Gastroesophageal sphincter (tissue), 4 donors: Measurements from ENCODE around the gene ZNF512. TPM values are rescaled to one million over a fixed set of nuclear protein-coding genes. Genes with fewer than 3 reads are reported as not detected.

Experiments
- ATAC-seq: fragments of 150-250 bp; one replicate; pipeline ENCODE4 v1.9.1; 2016; ENCODE audit warnings: mild to moderate bottlenecking, moderate library complexity
- H3K27ac ChIP-seq, 4 donors: fragments of 200-600 bp; sonication (generic) in 3 of 4; 1 replicate in 3 of 4; 2 replicates in 1 of 4; pipeline ENCODE4 v1.5.1; 2016 to 2019
- H3K27me3 ChIP-seq: fragments of 200-600 bp; sonication (generic); one replicate; pipeline ENCODE4 v1.5.1; 2019
- H3K36me3 ChIP-seq, 2 donors: fragments of 200-600 bp; sonication (generic); one replicate each; pipeline ENCODE4 v1.5.1; 2019; ENCODE audit warnings: control low read depth in 1 of 2
- H3K4me1 ChIP-seq, 3 donors: fragments of 200-600 bp; sonication (generic); 1 replicate in 2 of 3; 2 replicates in 1 of 3; pipeline ENCODE4 v1.5.1; 2016 to 2019; ENCODE audit warnings: control low read depth in 2 of 3
- H3K4me3 ChIP-seq, 2 donors: fragments of 200-600 bp; sonication (generic); one replicate each; pipeline ENCODE4 v1.5.1; 2019; ENCODE audit warnings: mild to moderate bottlenecking in 1 of 2, moderate library complexity in 1 of 2
- H3K9me3 ChIP-seq, 3 donors: fragments of 200-600 bp; sonication (generic); one replicate each; pipeline ENCODE4 v1.5.1; 2017 to 2019; ENCODE audit warnings: control low read depth in 2 of 3
- EP300 ChIP-seq: sonication (generic); formaldehyde crosslinking; IDR thresholded peaks from one replicate; pipeline ENCODE4 v1.6.1; 2017; ENCODE audit warnings: antibody characterized with exemption, mild to moderate bottlenecking
- POLR2A ChIP-seq, 2 donors: fragments of 450-650 bp; IDR thresholded peaks; one replicate each; pipeline ENCODE4 v1.6.1; 2017; ENCODE audit warnings: antibody characterized with exemption in 2 of 2, mild to moderate bottlenecking in 2 of 2, moderate library complexity in 1 of 2
- POLR2AphosphoS5 ChIP-seq: sonication (generic); formaldehyde crosslinking; IDR thresholded peaks from one replicate; pipeline ENCODE4 v1.6.1; 2017; ENCODE audit warnings: antibody characterized with exemption
- WGBS, 2 donors: methylation state at CpG; one replicate each; pipeline ENCODE4 v1.1.5; 2018; ENCODE audit warnings: low coverage in 1 of 2; 5-methylcytosine and 5-hydroxymethylcytosine counted together
- total RNA-seq, 4 donors: library from RNA; depleted of rRNA; stranded (reverse); fragments of >200 nt; gene quantifications; one replicate each; pipeline ENCODE4 v1.1.0, GENCODE V29; 2016
- TF ChIP-seq, protein P1 (sequence below), 4 experiments: fragments of 200-600 bp in 2 of 4; fragments of 450-650 bp in 2 of 4; sonication (generic) in 1 of 4; IDR thresholded peaks; one replicate each; pipeline ENCODE4 v1.5.1; 2017 to 2019; ENCODE audit warnings: antibody characterized with exemption in 4 of 4, mild to moderate bottlenecking in 2 of 4, moderate library complexity in 2 of 4

ZNF512 gene
- total RNA-seq, 4 donors from 2014 or later: 32.3 to 52.1 (median 44.4) TPM

DNA sequence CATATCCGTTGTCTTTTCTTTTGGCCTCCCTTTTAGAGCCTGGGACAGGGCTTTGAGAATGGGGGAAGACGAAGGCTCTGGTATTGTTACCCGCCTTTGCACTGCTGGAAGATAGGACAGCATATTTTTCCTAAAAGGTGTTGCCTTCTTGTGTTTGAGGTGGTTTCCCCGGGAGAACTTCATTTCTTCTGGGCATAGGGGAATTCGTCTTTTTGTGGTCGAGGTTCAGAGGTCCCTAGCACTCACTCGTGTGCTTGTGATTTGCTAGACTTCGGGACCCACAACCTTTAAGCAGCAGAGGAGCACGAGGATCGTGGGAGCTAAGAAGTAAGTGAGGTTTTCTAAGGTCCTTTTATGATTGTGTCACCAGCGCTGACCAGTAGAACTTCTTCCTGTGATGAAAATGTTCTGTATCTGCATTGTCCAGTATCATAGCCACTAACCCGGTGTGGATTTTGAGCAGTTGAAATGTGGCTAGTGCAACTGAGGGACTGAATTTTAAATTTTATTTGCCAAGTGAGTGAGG, 611 bp downstream of the ZNF512 start:
- WGBS, 2 donors: 4% methylated on average over 6 to 7 of the region's 12 CpGs
- peaks cover 5 to 39% (median 8%) of the 10 kb centered on the region in 3 donors for H3K4me1 ChIP-seq
- no peaks in the 10 kb centered on the region for H3K36me3 ChIP-seq
- H3K4me3 ChIP-seq: peak overlapping the region; percentile 69 to 87
- H3K9me3 ChIP-seq: peaks cover 0 to 32% (median 0%) of the 10 kb centered on the region in 3 donors
- peak overlapping the region; percentile 27 to 82 (median 78) for H3K27ac ChIP-seq
- H3K27me3 ChIP-seq: no peaks in the 10 kb centered on the region
- ATAC-seq: peak; percentile 2
- TF ChIP-seq EP300 (no peak), POLR2A (IDR thresholded peaks at IDR 0.05) (no peak), POLR2AphosphoS5 (no peak)
- TF ChIP-seq, protein P1, sequence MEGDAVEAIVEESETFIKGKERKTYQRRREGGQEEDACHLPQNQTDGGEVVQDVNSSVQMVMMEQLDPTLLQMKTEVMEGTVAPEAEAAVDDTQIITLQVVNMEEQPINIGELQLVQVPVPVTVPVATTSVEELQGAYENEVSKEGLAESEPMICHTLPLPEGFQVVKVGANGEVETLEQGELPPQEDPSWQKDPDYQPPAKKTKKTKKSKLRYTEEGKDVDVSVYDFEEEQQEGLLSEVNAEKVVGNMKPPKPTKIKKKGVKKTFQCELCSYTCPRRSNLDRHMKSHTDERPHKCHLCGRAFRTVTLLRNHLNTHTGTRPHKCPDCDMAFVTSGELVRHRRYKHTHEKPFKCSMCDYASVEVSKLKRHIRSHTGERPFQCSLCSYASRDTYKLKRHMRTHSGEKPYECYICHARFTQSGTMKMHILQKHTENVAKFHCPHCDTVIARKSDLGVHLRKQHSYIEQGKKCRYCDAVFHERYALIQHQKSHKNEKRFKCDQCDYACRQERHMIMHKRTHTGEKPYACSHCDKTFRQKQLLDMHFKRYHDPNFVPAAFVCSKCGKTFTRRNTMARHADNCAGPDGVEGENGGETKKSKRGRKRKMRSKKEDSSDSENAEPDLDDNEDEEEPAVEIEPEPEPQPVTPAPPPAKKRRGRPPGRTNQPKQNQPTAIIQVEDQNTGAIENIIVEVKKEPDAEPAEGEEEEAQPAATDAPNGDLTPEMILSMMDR (IDR thresholded peaks at IDR 0.05): no peak

DNA sequence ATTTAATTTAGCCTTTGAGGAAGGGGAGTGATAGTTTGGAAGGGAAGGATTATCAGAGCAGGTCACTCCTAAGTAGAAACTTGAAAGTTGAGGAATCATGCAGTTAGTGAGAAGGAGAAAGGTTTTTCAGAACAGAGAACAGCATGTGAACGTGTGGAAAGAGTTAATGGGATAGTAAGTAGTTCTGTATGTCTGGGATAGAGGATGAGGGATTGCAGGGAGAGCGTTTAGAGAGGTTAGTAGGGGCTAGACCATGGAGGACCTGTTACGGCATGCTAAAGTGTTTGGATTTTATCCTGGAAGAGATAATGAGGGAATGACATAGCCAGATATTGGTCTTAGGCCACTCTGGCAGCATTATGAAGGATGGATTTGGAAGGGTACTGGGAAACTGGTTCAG, 1.8 kb downstream of the ZNF512 start:
- Histone ChIP-seq H3K4me3 (no peak overlapping the region), H3K27ac (no peak overlapping the region), H3K27me3 (no peaks in the 10 kb centered on the region), H3K36me3 (no peaks in the 10 kb centered on the region), H3K4me1 (peaks cover 5 to 39% (median 8%) of the 10 kb centered on the region in 3 donors), H3K9me3 (peaks cover 0 to 26% (median 0%) of the 10 kb centered on the region in 3 donors)
- no peak for ATAC-seq
- WGBS, 2 donors: 51 to 87% methylated on average over 3 of the region's 3 CpGs
- no peak for TF ChIP-seq POLR2AphosphoS5
- TF ChIP-seq EP300: no peak
- no peak for TF ChIP-seq POLR2A (IDR thresholded peaks at IDR 0.05)
- TF ChIP-seq, protein P1 (IDR thresholded peaks at IDR 0.05): no peak

DNA sequence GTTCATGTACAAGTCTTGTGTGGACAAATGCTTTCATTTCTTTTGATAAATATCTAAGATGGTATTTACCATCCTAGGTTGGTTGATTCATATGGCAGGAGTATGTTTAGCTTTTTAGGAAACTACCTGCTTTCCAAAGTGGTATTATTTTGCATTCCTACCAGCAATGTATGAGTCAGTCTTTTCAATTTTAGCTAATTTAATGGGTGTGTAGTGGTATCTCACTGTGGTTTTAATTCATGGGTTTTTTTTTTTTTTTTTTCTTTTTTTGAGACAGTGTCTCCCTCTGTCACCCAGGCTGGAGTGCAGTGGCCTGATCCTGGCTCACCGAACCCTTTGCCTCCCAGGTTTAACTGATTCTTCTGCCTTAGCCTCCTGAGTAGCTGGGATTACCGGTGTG, 4.2 kb downstream of the ZNF512 start:
- no peak overlapping the region for H3K27ac ChIP-seq
- H3K27me3 ChIP-seq: no peaks in the 10 kb centered on the region
- peaks cover 0 to 27% (median 0%) of the 10 kb centered on the region in 3 donors for H3K9me3 ChIP-seq
- TF ChIP-seq, protein P1 (IDR thresholded peaks at IDR 0.05): no peak
- TF ChIP-seq POLR2A (IDR thresholded peaks at IDR 0.05): no peak
- peaks cover 5 to 38% (median 8%) of the 10 kb centered on the region in 3 donors for H3K4me1 ChIP-seq
- H3K4me3 ChIP-seq: no peak overlapping the region
- 92 to 100% methylated on average over 1 to 2 of the region's 2 CpGs for WGBS, 2 donors
- peaks cover 0 to 6% of the 10 kb centered on the region in 2 donors for H3K36me3 ChIP-seq
- ATAC-seq: no peak

DNA sequence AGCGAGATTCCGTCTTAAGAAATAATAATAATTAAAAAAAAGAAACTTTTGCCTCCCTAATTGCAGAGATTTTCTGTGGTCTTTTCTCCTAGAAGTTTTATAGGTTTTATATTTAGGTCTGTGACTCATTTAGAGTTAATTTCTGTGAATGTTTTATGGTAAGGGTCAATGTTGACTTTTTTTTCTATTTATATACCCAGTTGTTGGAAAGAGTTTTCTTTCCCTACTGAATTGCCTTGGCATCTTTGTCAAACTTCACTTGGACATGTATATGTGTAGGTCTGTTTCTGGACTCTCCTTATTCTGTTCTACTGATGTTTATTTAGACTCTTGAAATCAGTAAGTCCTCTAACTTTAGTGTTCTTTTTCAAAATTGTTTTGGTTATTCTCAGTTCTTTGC, 5.5 kb downstream of the ZNF512 start:
- Histone ChIP-seq H3K9me3 (peaks cover 0 to 27% (median 0%) of the 10 kb centered on the region in 3 donors), H3K36me3 (peaks cover 0 to 6% of the 10 kb centered on the region in 2 donors), H3K4me1 (peaks cover 5 to 31% (median 8%) of the 10 kb centered on the region in 3 donors), H3K27me3 (no peaks in the 10 kb centered on the region), H3K27ac (no peak overlapping the region), H3K4me3 (no peak overlapping the region)
- ATAC-seq: no peak
- TF ChIP-seq POLR2AphosphoS5: no peak
- TF ChIP-seq, protein P1 (IDR thresholded peaks at IDR 0.05): no peak
- TF ChIP-seq POLR2A (IDR thresholded peaks at IDR 0.05): no peak
- no peak for TF ChIP-seq EP300
- 92 to 100% methylated on average over 2 of the region's 2 CpGs for WGBS, 2 donors

DNA sequence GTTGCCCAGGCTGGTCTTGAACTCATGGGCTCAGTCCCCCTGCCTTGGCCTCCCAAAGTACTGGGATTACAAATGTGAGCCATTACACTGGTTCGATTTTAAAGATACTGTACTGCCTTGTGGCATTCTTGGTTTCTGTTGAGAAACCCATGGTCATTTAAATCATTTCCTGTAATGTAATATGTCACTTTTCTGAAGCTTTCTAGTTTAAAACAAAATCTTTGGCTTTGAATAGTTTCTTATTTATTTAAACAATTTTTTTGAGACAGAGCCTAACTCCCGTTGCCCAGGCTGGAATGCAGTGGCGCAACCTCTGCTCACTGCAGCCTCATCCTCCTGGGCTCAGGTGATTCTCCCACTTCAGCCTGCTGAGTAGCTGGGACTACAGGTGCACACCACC, 8.9 kb downstream of the ZNF512 start:
- Histone ChIP-seq H3K4me1 (peaks cover 0 to 2% (median 0%) of the 10 kb centered on the region in 3 donors), H3K36me3 (peaks cover 0 to 25% of the 10 kb centered on the region in 2 donors), H3K4me3 (no peak overlapping the region), H3K9me3 (peaks cover 0 to 47% (median 0%) of the 10 kb centered on the region in 3 donors), H3K27ac (no peak overlapping the region), H3K27me3 (no peaks in the 10 kb centered on the region)
- TF ChIP-seq POLR2AphosphoS5: no peak
- no peak for TF ChIP-seq EP300
- TF ChIP-seq, protein P1 (IDR thresholded peaks at IDR 0.05): no peak
- no peak for TF ChIP-seq POLR2A (IDR thresholded peaks at IDR 0.05)
- no peak for ATAC-seq
- WGBS, 2 donors: 80 to 91% methylated on average over 1 to 3 of the region's 3 CpGs
